Endothelial cell of umbilical vein (primary cell): ENCODE results near the gene DCUN1D4. TPM values are rescaled to one million over a fixed set of nuclear protein-coding genes. Genes with fewer than 3 reads are reported as not detected.

ENCODE experiments used
- BruUV-seq: library from RNA; stranded (reverse); fragments of 400-500 nt; replicated peaks from 2 replicates; lab custom pipeline; 2021; lab: Mats Ljungman, UMichigan
- CTCF ChIA-PET: fragments of 300-600, 350-600 bp; sonication (Branson Sonifier 250); formaldehyde crosslinking; loops from one replicate; lab custom pipeline; 2021; ENCODE audit warnings: antibody characterized with exemption, inconsistent platforms; lab: Charles Lee
- POLR2A ChIA-PET: fragments of 300-600, 350-600 bp; sonication (Branson Sonifier 250); formaldehyde crosslinking; loops from one replicate; lab custom pipeline; 2021; ENCODE audit warnings: antibody characterized with exemption, inconsistent platforms; lab: Charles Lee
- DNase-seq: peaks from one replicate; pipeline ENCODE4 v3.0.0-alpha.2; 2011; ENCODE audit warnings: low read depth, low spot score
- FAIRE-seq: peaks from 2 replicates; lab custom pipeline; 2011; peaks lifted over from hg19 to GRCh38; lab: Jason Lieb, UNC
- H2AFZ ChIP-seq: 2 replicates; pipeline ENCODE4 v1.6.0; 2012; ENCODE audit warnings: low read depth, low read length, control low read depth, inconsistent platforms
- H3K27ac ChIP-seq: 2 replicates; pipeline ENCODE4 v1.5.1; 2011; ENCODE audit warnings: low read depth, mild to moderate bottlenecking, control low read depth, low read length, moderate library complexity; ENCODE audit not compliant: insufficient read depth
- H3K27me3 ChIP-seq, 2 experiments: 2 replicates each; pipeline versions ENCODE4 v1.6.0 to v1.6.1; 2011; ENCODE audit warnings: low read length in 2 of 2, mixed read lengths in 1 of 2; ENCODE audit not compliant: control insufficient read depth in 2 of 2, insufficient read depth in 2 of 2
- H3K36me3 ChIP-seq, 2 experiments: 2 replicates in 1 of 2; 3 replicates in 1 of 2; pipeline ENCODE4 v1.5.1; 2011; ENCODE audit warnings: low read length in 2 of 2, mild to moderate bottlenecking in 1 of 2, moderate library complexity in 1 of 2; ENCODE audit not compliant: control insufficient read depth in 2 of 2, insufficient read depth in 2 of 2; ENCODE audit errors: extremely low read depth in 1 of 2
- H3K4me1 ChIP-seq: 3 replicates; pipeline ENCODE4 v1.5.1; 2011; ENCODE audit warnings: mild to moderate bottlenecking, low read length; ENCODE audit not compliant: control insufficient read depth, insufficient read depth; ENCODE audit errors: extremely low read depth
- H3K4me2 ChIP-seq: 2 replicates; pipeline ENCODE4 v1.6.1; 2011; ENCODE audit warnings: low read length, control low read depth, mixed read lengths; ENCODE audit not compliant: insufficient read depth
- H3K4me3 ChIP-seq, 3 experiments: fragments of 200-600 bp in 1 of 3; sonication (generic), shearing (Covaris generic) in 1 of 3; replicated peaks in 1 of 3; 2 replicates each; pipeline ENCODE4 v1.5.1; 2011 to 2016; ENCODE audit warnings: control low read depth in 3 of 3, low read length in 3 of 3, mild to moderate bottlenecking in 2 of 3, inconsistent platforms in 1 of 3, low read depth in 1 of 3, moderate library complexity in 1 of 3; ENCODE audit not compliant: insufficient read depth in 1 of 3
- H3K79me2 ChIP-seq: 2 replicates; pipeline ENCODE4 v1.6.0; 2012; ENCODE audit warnings: low read length, inconsistent platforms; ENCODE audit not compliant: control insufficient read depth, insufficient read depth
- H3K9ac ChIP-seq: replicated peaks from 2 replicates; pipeline ENCODE3; 2011; ENCODE audit warnings: low read length, control low read depth; ENCODE audit not compliant: insufficient read depth; ENCODE audit errors: extremely low read depth
- H3K9me1 ChIP-seq: replicated peaks from 3 replicates; pipeline ENCODE4 v1.6.0; 2011; ENCODE audit warnings: mild to moderate bottlenecking, low read length; ENCODE audit not compliant: control insufficient read depth, insufficient read depth; ENCODE audit errors: extremely low read depth
- H3K9me3 ChIP-seq: replicated peaks from 2 replicates; pipeline ENCODE4 v1.5.1; 2012; ENCODE audit warnings: low read length, inconsistent platforms; ENCODE audit not compliant: control insufficient read depth, insufficient read depth
- H4K20me1 ChIP-seq: replicated peaks from 2 replicates; pipeline ENCODE3; 2011; ENCODE audit warnings: mild to moderate bottlenecking, low read length; ENCODE audit not compliant: control insufficient read depth, insufficient read depth; ENCODE audit errors: extremely low read depth
- EZH2 ChIP-seq: IDR thresholded peaks from 2 replicates; pipeline ENCODE4 v1.6.1; 2012; ENCODE audit warnings: borderline replicate concordance, low read depth, mild to moderate bottlenecking, moderate library complexity, low read length, inconsistent platforms; ENCODE audit not compliant: severe bottlenecking
- FOS ChIP-seq: IDR thresholded peaks from 2 replicates; pipeline ENCODE4 v1.6.1; 2011; ENCODE audit warnings: mild to moderate bottlenecking, low read length, moderate library complexity, borderline replicate concordance; ENCODE audit not compliant: insufficient read depth
- GATA2 ChIP-seq: IDR thresholded peaks from 2 replicates; pipeline ENCODE4 v1.7.0; 2011; ENCODE audit warnings: low read depth, mild to moderate bottlenecking, moderate library complexity, mixed read lengths, low read length; ENCODE audit not compliant: insufficient read length, insufficient read depth
- JUN ChIP-seq: IDR thresholded peaks from 2 replicates; pipeline ENCODE4 v1.6.1; 2011; ENCODE audit warnings: borderline replicate concordance, low read depth; ENCODE audit not compliant: insufficient read length, insufficient read depth
- MYC ChIP-seq: IDR thresholded peaks from one replicate; pipeline ENCODE4 v1.6.1; 2011; ENCODE audit warnings: mild to moderate bottlenecking, low read depth, low read length
- POLR2A ChIP-seq: IDR thresholded peaks from 2 replicates; pipeline ENCODE4 v1.6.1; 2012; ENCODE audit warnings: low read depth, mild to moderate bottlenecking, control low read depth, low read length
- POLR2AphosphoS5 ChIP-seq: IDR thresholded peaks from 2 replicates; pipeline ENCODE4 v1.6.1; 2012; ENCODE audit warnings: low read depth, mild to moderate bottlenecking, control low read depth, low read length, moderate library complexity; ENCODE audit not compliant: insufficient read depth
- dilution Hi-C: fragments of 300-500 bp; cut with MboI; formaldehyde crosslinking; loops from one replicate; pipeline ENCODE4 v1.15.0; 2019; ENCODE audit warnings: low sequenced_read_pairs; ENCODE audit not compliant: extremely low pct_ligation_motif_present
- intact Hi-C: fragments of 100-400 bp; cut with micrococcal nuclease; formaldehyde crosslinking; loops from one replicate; pipeline ENCODE4 v1.10.0; 2022
- polyA plus RNA-seq, 4 experiments: library from polyadenylated mRNA; depleted of rRNA in 3 of 4; stranded (reverse) in 3 of 4; unstranded in 1 of 4; fragments of >200 nt; gene quantifications; 2 replicates each; pipeline versions ENCODE4 v1.2.1 to v1.2.3, GENCODE V29; 2011 to 2012; ENCODE audit warnings: missing spikeins in 1 of 4
- total RNA-seq: library from RNA; stranded (reverse); gene quantifications from 2 replicates; pipeline ENCODE4 v1.2.3, GENCODE V29; 2021
- TF ChIP-seq, protein P1 (sequence below): IDR thresholded peaks from 2 replicates; pipeline ENCODE4 v1.6.1; 2011; ENCODE audit not compliant: insufficient read depth, insufficient read length
- TF ChIP-seq, protein P2 (sequence below), 2 donors: IDR thresholded peaks; 1 replicate in 1 of 2; 2 replicates in 1 of 2; pipeline ENCODE4 v1.5.1; 2011; ENCODE audit warnings: low read length in 2 of 2, mild to moderate bottlenecking in 2 of 2, moderate library complexity in 2 of 2, control low read depth in 1 of 2, inconsistent platforms in 1 of 2, low read depth in 1 of 2; ENCODE audit not compliant: insufficient read depth in 1 of 2; ENCODE audit errors: extremely low read depth in 1 of 2

The DCUN1D4 gene
- total and polyA plus RNA-seq, 2 donors (not counting 3 experiments of a cell fraction or from before 2014, with no cell fraction given), result 24.8 to 50.6 TPM

DNA sequence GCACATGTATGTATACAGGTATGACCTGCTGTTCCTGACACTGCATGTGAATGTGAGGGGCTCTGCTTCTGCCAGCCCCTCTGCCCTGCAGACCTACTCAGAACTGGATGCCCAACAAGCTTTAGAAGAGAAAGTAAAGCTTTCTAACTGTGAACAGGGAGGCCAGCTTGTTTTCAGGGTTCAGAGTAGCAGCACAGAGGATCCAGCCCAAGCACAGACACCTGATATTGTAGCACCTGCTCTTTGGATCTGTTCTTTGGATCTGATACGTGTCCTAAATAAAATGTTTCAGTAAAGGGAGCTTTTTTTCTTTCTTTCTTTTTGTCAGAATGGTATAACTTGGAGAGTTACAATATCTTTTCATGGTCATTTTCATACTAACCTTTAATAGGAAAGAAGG lies 19.2 kb downstream of the DCUN1D4 start:
- H3K4me2 ChIP-seq, result no peak overlapping the region
- ChIA-PET POLR2A (no interaction called here), CTCF (interaction anchor here (0.9 to 1.2 kb wide), 4 partner anchors 9 to 35 kb away, joined by 3 to 6 read pairs (median 4); partner anchors contain the start of gene DCUN1D4)
- FAIRE-seq (no peak), DNase-seq (no peak)
- H3K4me1 ChIP-seq, result no peaks in the 10 kb centered on the region
- H2AFZ ChIP-seq, result no peak overlapping the region
- H3K36me3 ChIP-seq, result peaks cover 10 to 11% of the 10 kb centered on the region in 2 experiments
- dilution Hi-C loops, result no loop called here
- H3K27me3 ChIP-seq, result no peaks in the 10 kb centered on the region
- peaks cover 38% of the 10 kb centered on the region for H3K79me2 ChIP-seq
- BruUV-seq, result no TSS peak
- no peak overlapping the region for H3K9ac ChIP-seq
- intact Hi-C loops, result no loop called here
- H3K9me3 ChIP-seq, result no peaks in the 10 kb centered on the region
- peaks cover 3% of the 10 kb centered on the region for H4K20me1 ChIP-seq
- no peak overlapping the region for H3K27ac ChIP-seq
- TF ChIP-seq POLR2A, result no peak
- no peak for TF ChIP-seq POLR2AphosphoS5
- TF ChIP-seq FOS, result no peak
- TF ChIP-seq EZH2, result no peak
- TF ChIP-seq, protein P1, sequence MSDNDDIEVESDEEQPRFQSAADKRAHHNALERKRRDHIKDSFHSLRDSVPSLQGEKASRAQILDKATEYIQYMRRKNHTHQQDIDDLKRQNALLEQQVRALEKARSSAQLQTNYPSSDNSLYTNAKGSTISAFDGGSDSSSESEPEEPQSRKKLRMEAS, result no peak
- no peak for TF ChIP-seq JUN
- TF ChIP-seq GATA2, result no peak
- TF ChIP-seq, protein P2, sequence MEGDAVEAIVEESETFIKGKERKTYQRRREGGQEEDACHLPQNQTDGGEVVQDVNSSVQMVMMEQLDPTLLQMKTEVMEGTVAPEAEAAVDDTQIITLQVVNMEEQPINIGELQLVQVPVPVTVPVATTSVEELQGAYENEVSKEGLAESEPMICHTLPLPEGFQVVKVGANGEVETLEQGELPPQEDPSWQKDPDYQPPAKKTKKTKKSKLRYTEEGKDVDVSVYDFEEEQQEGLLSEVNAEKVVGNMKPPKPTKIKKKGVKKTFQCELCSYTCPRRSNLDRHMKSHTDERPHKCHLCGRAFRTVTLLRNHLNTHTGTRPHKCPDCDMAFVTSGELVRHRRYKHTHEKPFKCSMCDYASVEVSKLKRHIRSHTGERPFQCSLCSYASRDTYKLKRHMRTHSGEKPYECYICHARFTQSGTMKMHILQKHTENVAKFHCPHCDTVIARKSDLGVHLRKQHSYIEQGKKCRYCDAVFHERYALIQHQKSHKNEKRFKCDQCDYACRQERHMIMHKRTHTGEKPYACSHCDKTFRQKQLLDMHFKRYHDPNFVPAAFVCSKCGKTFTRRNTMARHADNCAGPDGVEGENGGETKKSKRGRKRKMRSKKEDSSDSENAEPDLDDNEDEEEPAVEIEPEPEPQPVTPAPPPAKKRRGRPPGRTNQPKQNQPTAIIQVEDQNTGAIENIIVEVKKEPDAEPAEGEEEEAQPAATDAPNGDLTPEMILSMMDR (IDR thresholded peaks at IDR 0.05; ENCODE audit: extremely low read depth in 1 of 2, insufficient read depth in 1 of 2, low read depth in 1 of 2, low read length in 2 of 2), result no peak
- TF ChIP-seq MYC, result no peak
- no peak overlapping the region for H3K4me3 ChIP-seq
- no peaks in the 10 kb centered on the region for H3K9me1 ChIP-seq
